SIG-M5 (cell line): ENCODE measurements around the gene AVL9.
"Not testable (repeated sequence)": the region's sequence is repeated elsewhere in the genome, so short reads cannot be mapped to it uniquely, and the experiment has no call there.

Experiments
- DNase-seq: peaks from one replicate; lab custom pipeline; 2025; lab: John Stamatoyannopoulos, UW

Gene AVL9

DNA sequence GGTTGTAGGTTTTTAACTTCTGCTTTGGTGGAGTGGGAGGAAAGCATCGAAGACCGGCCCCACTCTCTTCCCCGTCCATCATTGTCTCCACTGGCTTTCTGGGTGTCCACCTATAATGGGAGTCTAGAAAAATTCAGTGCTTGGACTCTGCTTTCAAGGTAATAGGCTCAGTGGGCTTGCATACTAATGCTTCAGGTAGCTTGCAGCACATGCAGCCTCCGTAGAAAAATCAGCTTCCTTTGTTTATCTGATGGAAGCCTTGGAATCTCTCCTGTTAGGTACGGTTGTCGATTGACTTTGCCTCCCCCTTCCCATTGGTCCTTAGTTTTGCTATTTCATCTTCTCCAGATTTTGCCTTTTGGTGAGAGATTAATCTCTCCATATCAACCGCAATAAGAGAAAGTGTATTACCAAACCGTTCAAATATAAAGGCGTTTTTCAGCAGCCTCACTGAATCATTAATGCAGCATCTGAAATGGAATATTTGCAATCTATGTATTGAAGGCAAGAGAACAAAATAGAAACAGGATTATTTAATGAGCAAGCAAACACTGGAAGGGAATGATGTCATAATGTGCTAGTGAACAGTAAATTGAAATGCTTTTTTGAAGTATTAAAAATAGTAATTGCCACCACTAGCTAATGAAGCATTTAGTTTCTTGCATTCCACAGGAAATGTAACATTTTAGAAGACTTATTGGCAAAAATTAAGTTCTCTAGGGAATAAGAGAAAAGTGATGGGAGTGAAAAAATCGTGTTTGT lies 944 bp downstream of the AVL9 start:
- DNase-seq: no peak

DNA sequence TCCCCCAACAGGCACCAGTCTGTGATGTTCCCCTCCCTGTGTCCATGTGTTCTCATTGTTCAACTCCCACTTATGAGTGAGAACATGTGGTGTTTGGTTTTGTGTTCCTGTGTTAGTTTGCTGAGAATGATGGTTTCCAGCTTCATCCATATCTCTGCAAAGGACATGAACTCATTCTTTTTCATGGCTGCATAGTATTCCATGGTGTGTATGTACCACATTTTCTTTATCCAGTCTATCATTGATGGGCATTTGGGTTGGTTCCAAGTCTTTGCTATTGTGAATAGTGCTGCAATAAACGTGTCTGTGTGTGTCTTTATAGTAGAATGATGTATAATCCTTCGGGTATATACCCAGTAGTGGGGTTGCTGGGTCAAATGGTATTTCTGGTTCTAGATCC lies 4.5 kb downstream of the AVL9 start:
- DNase-seq: not testable (repeated sequence)

DNA sequence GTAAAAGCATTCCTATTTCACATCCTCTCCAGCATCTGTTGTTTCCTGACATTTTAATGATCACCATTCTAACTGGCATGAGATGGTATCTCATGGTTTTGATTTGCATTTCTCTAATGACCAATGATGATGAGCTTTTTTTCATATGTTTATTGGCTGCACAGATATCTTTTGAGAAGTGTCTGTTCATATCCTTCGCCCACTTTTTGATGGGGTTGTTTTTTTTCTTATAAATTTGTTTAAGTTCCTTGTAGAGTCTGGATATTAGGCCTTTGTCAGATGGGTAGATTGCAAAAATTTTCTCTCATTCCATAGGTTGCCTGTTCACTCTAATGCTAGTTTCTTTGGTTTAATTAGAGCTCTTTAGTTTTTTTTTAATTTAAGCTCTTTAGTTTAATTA lies 4.9 kb downstream of the AVL9 start:
- not testable (repeated sequence) for DNase-seq

DNA sequence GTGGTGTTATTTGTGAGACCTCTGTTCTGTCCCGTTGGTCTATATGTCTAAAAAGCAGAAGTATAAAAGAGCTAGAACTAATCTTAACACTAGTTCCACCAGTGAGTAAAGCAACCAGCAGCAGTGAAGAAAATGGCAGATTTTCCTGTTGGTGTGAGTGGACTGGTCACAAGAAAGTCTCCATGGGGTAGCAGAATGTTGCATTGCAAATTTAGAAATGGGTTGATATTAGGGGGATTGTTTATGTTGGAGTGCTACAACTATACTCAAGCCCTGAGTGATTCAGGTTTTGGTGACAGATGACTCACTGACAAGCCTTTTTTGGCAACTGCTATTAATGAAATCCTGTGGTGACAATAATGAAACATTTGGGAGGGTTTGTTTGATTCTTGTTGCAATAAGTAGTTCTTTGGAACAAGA lies 5.6 kb downstream of the AVL9 start:
- DNase-seq: peak; percentile 19

DNA sequence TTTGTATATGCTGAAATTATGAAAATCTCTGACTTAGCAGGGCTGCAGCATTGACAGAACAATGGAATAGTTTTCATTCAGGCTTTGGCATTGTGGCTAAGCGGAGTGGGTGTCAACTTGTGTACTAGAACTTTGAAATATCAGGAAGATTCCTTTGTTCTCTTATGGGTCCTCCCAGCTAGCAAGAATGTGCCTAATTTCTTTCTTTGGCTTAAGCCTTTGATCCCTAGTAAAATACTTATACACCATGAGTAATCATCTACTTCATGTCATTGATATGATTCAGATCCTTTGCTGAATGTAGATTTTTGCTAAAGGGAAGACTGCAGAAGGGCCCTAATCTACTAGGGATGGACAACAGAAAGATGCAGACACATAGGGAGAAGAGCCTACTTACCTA lies 6.2 kb downstream of the AVL9 start:
- no peak for DNase-seq

DNA sequence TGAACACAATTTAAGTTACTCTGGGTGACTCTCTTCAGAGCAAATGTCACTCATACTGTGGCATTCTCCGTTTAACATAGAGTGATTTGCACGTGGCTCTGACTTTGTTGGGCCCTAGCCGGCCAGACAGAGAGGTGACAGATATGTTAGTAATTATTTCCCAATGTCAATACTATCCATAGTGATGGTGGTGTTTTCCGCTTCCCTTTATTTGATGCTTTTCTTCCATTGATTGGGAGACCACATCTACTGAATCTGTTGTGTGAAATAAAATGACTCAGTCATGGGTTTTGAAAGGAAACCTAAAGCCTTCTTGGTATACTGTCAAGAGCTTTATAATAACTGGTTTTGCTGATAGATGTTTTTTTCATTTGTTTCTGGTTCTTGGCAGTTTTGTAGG lies 7.4 kb downstream of the AVL9 start:
- DNase-seq: no peak

DNA sequence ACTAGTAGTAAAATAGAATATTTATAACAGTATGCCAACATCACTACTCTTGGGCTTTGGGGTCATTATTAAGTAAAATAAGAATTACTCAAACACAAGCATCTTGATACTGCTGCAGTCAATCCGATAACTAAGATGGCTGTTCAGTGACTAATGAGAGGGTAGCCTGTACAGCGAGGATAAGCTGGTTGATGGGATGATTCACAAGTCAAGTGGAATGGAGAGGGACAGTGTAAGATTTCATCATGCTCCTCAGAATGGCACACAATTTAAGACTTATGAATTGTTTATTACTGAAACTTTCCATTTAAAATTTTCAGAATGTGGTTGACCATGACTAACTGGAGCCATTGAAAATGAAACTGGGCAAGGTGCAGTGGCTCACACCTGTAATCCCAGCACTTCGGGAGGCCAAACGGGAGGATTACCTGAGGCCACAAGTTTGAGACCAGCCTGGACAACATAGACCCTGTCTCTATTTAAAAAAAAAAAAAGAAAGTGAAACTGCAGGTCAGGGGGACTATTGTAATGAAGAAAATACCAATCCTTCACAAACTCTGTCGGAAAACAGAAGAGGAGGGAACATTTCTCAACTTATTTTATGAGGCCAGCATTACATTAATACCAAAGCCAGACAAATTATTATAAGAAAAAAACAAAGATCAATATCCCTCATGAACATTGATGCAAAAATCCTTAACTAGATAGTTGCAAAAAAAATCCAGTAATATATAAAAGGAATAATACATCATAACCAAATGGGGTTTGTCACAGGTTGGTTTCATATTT lies 11.2 kb downstream of the AVL9 start:
- no peak for DNase-seq

DNA sequence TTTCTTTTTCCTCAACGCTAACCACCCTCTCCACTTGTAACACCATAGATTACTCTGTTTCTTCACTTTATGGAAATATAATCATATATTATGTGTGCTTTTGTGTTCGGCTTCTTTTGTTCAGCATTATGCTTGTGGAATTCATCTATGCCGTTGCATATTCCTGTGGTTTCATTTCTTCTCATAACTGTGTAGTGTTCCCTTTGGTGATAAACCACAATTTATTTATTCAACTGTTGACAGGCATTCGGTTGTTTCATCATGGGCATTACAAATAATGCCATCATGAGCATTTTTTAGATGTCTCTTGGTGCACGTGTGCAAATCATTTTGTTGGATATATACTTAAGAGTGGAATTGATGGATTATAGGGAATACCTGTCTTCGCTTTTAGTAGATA lies 12.1 kb downstream of the AVL9 start:
- no peak for DNase-seq

DNA sequence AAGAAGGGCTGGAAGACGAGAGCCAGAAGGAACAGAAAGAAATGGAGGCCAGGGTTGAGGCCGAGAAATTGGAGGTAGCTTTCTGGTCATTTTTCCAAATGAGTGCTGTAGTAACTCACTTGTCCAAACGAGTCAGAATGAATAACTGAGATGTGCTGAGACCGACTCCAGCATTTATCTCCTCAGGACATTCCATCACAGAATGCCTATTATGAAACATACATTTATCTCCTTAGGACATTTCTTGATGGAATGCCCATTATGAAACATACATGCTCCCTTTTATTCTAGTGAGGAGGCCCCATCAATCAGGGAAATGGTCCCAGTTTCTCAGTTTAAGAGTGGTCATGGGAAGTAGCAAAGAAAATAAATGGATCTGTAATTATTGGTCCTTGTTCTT lies 16.5 kb downstream of the AVL9 start:
- DNase-seq: no peak

DNA sequence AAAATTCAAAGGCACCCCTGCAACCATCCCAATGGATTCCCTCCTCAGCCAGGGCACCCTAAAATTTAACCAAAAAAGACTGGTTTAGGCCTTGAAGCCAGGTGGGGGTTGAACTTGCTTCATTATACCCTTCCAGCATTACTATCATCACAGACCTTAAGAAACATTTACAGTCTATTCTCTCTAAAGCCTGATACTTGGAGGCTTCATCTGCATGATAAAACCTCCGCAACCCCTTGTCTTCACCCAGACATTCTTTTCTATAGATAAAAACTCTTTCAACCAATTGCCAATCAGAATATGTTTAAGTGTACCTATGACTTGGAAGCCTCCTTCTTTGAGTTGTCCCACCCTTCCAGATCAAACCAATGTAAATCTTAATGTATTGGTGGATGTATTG lies 17.9 kb downstream of the AVL9 start:
- DNase-seq: no peak

DNA sequence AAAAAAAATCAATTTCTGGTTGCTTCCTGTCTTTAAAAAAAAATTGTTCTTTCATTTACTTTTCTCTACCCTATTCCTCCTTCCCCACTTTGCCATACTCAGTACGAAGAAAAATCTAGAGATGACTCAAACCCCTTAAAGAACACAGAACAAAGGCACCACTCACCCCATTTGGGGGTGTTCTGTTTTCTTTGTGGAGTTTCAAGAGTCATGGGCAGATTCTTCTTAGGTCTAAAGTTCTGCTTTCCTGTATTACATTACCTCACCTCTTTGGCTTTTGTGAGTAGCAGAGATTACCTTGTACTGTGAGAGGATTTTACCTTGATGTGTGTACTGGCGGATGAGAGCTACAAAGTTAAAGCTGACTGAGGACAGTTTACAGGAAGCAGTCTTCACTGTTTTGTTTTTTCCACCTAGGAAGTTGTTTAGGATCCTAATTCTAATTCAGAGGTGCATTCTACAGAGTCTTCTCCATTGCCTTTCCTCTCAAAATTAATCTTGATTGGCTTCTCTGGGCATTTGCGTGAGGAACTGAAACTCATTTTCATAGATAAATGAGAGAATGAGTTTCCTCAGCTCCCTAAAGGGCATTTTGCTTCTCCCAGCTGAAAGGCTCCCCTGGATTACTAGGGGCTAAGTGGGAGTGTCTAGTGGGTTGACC lies 20.7 kb downstream of the AVL9 start:
- no peak for DNase-seq

DNA sequence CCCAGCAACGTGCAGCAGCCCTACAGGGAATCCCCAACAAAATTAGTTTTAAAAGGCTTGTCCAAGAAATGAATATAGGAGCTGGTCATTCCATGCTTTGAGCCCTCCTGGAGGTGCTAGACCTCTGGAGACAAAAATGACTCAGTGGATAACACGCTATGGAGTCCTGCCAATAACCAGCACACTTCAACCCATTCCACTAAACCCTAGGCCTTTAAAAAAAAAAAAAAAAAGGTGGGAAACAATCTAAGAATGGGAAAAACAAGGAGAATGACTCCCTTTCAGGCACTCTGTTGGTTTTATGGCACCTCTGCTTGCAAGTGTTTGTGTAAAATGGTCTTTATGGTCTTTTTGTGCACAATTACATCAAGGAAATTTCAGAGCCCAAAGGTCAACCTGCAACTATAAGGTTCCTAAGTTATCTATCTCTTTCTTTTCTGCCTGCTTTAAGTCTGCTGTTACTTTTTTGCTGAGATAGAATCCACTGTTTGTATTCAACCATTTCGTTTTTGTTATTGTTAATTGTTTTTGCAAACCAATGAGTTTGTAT lies 21.3 kb downstream of the AVL9 start:
- no peak for DNase-seq

DNA sequence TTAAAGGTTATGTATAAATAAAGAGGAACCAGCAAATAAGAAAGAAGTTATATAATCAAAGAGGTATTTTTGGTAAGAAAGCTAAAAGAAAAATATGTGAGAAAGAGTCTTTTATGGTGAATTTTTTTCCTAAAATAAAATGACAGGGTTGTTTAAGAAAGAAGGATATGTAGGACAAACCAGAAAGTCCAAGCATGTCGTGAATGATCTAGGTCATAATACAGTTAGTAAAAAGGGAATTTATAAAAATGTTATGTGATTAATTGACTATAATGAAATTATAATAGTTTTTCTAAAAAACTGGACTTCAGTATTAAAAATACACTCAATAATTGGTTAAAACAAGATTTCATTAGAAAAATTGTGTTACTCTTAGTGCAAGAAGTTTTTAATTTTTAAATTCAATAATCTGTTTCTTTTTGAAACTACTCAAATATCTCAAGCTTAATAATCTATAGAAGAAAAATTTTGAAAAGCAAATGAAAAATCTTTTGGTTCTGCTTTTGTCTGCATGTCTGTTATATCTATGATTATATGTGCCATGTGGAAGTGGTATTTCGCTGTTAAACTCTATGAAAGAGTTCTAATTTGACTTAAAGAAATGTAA lies 23.3 kb downstream of the AVL9 start:
- DNase-seq: no peak

DNA sequence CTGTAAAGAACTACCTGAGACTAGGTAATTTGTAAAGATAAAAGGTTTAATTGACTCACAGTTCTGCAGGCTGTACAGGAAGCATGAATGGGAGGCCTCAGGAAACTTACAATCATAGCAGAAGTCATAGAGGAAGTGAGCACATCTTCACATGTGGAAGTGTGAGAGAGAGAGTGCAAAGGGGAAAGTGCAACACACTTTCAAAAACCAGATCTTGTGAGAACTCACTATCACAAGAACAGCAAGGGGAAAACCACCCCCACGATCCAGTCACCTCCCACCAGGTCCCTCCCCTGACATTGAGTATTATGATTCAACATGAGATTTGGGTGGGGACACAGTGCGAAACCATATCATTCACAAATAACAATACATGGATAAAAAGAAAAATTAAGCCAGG lies 24.5 kb downstream of the AVL9 start:
- DNase-seq: no peak

DNA sequence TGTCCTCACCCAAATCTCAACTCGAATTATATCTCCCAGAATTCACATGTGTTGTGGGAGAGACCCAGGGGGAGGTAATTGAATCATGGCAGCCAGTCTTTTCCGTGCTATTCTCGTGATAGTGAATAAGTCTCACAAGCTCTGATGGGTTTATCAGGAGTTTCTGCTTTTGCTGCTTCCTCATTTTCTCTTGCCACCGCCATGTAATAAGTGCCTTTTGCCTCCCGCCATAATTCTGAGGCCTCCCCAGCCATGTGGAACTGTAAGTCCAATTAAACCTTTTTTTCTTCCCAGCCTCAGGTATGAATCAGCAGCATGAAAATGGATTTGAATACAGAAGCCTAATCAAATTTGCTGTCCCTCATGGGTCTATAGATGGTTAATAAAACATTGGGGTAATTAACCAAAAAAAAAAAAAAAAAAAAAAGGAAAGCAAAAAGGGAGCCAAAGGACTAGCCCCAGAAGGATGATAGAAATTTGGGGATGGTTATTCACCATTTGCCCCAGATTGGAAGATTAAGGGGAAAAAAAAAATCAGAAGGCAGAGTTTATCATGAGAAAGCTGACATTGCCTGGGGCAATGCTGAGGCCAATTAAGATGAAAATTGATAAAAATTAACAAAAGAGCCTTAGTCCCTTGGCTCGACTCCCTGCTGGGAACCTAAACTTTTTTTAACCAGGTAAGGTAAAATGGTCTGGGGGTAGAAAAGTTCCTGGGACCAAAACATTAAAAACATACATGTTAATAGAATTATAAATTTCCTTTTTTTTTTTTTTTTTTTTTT lies 27.6 kb downstream of the AVL9 start:
- no peak for DNase-seq

DNA sequence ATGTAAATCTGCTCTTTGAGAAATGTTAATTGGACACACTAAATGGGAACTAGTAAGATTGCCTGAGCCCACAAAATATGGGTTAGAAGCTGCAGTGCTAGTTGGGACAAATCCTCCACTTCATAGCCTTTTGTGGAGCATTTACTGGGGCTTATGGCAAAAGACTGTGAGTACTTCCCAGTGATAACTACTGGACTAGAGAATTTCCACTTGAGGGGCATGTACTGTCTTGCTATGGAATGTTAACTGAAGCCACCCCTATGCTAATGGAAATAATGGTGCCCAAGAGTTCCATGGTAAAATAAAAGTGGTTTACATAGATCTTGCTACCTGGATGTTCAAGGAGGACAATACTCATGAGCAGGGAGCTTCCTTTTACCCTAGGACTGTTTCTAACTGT lies 29.3 kb downstream of the AVL9 start:
- DNase-seq: no peak

DNA sequence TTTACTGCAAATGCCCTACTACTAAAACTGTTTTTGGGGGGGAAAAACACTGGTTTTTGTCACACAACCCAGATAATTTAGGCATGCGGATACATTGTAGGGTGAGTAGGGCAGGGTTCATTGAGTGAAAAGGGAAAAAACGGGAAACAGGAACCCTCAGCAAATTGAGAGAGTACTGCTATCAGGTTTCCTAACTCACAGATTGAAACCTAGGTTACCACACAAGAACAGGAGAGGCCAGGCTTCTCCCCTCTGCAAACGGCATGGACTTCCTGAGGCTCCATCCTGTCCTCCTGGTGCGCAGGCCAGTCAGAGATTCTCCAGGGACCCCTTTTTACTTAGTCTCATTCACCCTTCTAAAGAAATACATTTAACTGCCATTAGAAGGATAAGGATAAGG lies 30.6 kb downstream of the AVL9 start:
- no peak for DNase-seq

DNA sequence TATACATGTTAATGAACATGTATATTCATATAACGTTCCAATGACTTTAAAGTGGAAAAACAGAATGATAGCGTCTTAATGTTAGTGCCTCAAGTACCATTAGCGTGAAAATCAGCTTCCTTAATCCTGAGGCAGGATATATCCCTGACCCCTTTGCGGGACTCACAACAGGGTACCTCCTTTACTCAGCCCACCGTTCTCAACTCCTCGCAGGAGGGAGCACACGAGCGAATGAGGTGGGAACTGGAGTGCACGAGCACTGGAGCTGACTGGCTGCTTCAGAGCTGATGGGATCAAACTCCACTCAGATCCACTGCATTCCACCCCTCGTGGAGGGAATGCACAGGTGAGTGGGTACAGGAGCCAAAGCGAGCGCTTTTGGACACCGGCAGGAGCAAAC lies 36.1 kb downstream of the AVL9 start:
- DNase-seq: no peak

DNA sequence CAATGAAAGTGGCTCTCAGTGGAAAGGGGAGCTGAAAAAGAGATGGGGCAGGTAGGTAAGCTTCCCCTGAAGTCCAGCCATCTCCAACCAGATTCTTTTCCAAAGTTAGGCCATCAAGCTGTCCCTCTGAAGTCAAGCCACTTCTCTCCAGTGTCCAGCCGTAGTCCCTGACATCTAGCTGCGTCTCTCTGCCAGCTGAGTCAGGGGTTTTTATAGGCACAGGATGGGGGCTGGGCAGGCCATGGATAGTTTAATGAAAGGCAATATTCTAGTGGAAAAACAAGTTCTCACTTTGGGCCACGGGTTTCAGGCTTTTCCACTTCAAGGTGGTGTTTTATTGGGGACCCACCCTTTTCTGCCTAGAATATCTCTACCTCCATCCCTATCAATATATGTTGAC lies 36.8 kb downstream of the AVL9 start:
- DNase-seq: no peak

DNA sequence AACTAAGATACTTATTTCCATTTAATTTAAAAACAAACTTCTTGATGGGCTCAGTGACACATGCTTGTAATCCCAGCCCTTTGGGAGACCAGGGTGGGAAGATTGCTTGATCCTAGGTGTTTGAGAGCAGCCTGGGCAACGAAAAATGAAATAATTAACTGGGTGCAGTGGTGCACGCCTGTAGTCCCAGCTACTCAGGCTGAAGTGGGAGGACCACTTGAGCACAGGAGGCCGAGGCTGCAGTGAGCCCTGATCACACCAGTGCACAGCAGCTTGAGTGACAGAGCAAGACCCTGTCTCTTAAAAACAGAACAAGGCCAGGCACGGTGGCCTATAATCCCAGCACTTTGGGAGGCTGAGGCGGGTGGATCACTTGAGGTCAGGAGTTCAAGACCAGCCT lies 37.4 kb downstream of the AVL9 start:
- DNase-seq: no peak

DNA sequence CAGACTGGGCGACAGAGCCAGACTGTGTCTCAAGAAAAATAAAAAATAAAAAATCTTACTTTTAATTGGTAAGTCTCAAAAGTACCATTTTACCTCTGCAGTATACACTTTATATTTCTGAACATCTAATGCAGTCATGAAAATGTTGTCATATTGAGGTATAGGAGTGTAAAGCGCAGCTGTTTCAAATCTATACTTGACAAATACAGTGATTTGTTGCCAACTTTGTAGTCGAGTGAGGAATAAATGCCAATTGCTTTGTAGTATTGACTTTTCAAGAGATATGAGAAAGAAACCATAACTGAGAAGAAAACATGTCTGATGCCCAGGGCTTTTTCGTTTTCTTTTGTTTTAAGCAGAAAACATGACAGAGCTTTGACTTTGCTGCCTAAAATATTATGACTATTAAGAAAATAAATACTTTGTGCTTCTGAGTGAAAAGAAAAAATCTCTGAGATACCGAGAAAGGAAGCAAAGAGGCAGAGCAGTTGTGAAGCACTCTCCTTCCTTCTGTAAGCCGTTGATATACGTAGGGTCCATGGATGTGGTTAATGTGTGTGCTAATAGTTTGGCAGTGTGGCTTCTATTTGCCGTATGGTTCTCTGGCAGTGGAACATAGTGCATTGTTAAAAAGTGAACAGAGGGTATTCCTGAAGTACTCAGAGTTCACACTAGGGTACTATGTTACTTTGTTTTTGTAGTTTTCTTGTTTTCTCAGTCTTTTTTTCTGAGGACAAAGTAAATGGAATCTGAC lies 38.2 kb downstream of the AVL9 start:
- DNase-seq: no peak
